Suprapubic skin (tissue), 3 donors: ENCODE results near the gene RAB40B.
"Not testable (repeated sequence)": the region's sequence is repeated elsewhere in the genome, so short reads cannot be mapped to it uniquely, and the experiment has no call there.

Source experiments
- POLR2A ChIP-seq, 2 donors: fragments of 450-650 bp; IDR thresholded peaks; one replicate each; pipeline ENCODE4 v1.6.1; 2017; ENCODE audit warnings: antibody characterized with exemption in 2 of 2, mild to moderate bottlenecking in 2 of 2, moderate library complexity in 2 of 2
- TF ChIP-seq, protein P1 (sequence below), 2 donors: fragments of 200-600 bp in 1 of 2; fragments of 450-650 bp in 1 of 2; sonication (generic) in 1 of 2; IDR thresholded peaks; one replicate each; pipeline ENCODE4 v1.5.1; 2016 to 2019; ENCODE audit warnings: antibody characterized with exemption in 2 of 2, mild to moderate bottlenecking in 1 of 2, moderate library complexity in 1 of 2

DNA sequence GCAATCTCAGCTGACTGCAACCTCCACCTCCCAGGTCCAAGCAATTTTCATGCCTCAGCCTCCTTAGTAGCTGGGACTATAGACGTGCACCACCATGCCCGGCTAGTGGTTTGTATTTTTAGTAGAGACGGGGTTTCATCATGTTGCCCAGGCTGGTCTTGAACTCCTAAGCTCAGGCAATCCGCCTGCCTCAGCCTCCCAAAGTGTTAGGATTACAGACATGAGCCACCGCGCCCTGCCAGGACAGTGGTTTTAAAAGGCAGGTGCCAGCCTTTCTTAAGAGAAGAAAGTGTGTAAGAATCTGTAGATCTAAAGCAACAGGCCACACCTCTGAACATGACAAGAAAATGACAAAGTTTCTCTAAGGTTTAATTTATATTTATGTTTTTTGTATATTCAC, 43.9 kb downstream of the RAB40B start:
- TF ChIP-seq, protein P1, sequence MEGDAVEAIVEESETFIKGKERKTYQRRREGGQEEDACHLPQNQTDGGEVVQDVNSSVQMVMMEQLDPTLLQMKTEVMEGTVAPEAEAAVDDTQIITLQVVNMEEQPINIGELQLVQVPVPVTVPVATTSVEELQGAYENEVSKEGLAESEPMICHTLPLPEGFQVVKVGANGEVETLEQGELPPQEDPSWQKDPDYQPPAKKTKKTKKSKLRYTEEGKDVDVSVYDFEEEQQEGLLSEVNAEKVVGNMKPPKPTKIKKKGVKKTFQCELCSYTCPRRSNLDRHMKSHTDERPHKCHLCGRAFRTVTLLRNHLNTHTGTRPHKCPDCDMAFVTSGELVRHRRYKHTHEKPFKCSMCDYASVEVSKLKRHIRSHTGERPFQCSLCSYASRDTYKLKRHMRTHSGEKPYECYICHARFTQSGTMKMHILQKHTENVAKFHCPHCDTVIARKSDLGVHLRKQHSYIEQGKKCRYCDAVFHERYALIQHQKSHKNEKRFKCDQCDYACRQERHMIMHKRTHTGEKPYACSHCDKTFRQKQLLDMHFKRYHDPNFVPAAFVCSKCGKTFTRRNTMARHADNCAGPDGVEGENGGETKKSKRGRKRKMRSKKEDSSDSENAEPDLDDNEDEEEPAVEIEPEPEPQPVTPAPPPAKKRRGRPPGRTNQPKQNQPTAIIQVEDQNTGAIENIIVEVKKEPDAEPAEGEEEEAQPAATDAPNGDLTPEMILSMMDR (IDR thresholded peaks at IDR 0.05): not testable (repeated sequence)
- TF ChIP-seq POLR2A (IDR thresholded peaks at IDR 0.05): not testable (repeated sequence)
